IMR-90 (cell line): ENCODE data around the gene PRR13. TPM values are rescaled to one million over a fixed set of nuclear protein-coding genes. Genes with fewer than 3 reads are reported as not detected.

ENCODE experiments used
- ATAC-seq: fragments of 200-7000 bp; cut with Tn5 transposase; 2 replicates; pipeline ENCODE4 v1.9.1; 2020; ENCODE audit warnings: low read depth, mild to moderate bottlenecking, moderate library complexity
- BruUV-seq: library from RNA; stranded (reverse); fragments of 400-500 nt; replicated peaks from 2 replicates; lab custom pipeline; 2021; lab: Mats Ljungman, UMichigan
- CTCF ChIA-PET: fragments of 300-600 bp; formaldehyde crosslinking; extraction: SDS; loops from one replicate; lab custom pipeline; 2021; ENCODE audit warnings: antibody characterized with exemption; lab: Yijun Ruan, JAX
- POLR2A ChIA-PET: fragments of 300-600 bp; sonication (Branson Sonifier 250); formaldehyde crosslinking; loops from one replicate; lab custom pipeline; 2022; ENCODE audit warnings: antibody characterized with exemption; ENCODE audit not compliant: unreplicated experiment; lab: Charles Lee
- DNase-seq: peaks from one replicate; pipeline ENCODE4 v3.0.0; 2013
- H2AFZ ChIP-seq: replicated peaks from 2 replicates; pipeline ENCODE3; 2013; ENCODE audit warnings: low read length, mild to moderate bottlenecking; ENCODE audit not compliant: poor library complexity
- H2AK5ac ChIP-seq: 2 replicates; pipeline ENCODE4 v1.6.1; 2013; ENCODE audit warnings: low read depth, low read length, inconsistent platforms
- H2AK9ac ChIP-seq: replicated peaks from 2 replicates; pipeline ENCODE3; 2013; ENCODE audit warnings: mild to moderate bottlenecking, low read depth, low read length, moderate library complexity; ENCODE audit not compliant: poor library complexity
- H2BK120ac ChIP-seq: 2 replicates; pipeline ENCODE4 v1.6.1; 2013; ENCODE audit warnings: low read depth, low read length, inconsistent platforms
- H2BK15ac ChIP-seq: 3 replicates; pipeline ENCODE4 v1.6.1; 2013; ENCODE audit warnings: low read depth, low read length, inconsistent platforms
- H2BK20ac ChIP-seq: 2 replicates; pipeline ENCODE4 v1.6.1; 2013; ENCODE audit warnings: low read depth, mild to moderate bottlenecking, inconsistent platforms, low read length, moderate library complexity
- H2BK5ac ChIP-seq: 2 replicates; pipeline ENCODE4 v1.6.1; 2013; ENCODE audit warnings: mild to moderate bottlenecking, low read depth, low read length, inconsistent platforms; ENCODE audit not compliant: poor library complexity, severe bottlenecking
- H3K14ac ChIP-seq: replicated peaks from 2 replicates; pipeline ENCODE4 v1.6.1; 2013; ENCODE audit warnings: low read depth, low read length, inconsistent platforms
- H3K18ac ChIP-seq: 2 replicates; pipeline ENCODE4 v1.6.1; 2013; ENCODE audit warnings: low read depth, low read length, control low read depth
- H3K23ac ChIP-seq: 2 replicates; pipeline ENCODE4 v1.6.1; 2013; ENCODE audit warnings: low read depth, low read length, inconsistent platforms
- H3K27ac ChIP-seq: 2 replicates; pipeline ENCODE4 v1.5.1; 2013; ENCODE audit warnings: mild to moderate bottlenecking, control low read depth, low read length; ENCODE audit not compliant: insufficient read depth
- H3K27me3 ChIP-seq: 2 replicates; pipeline ENCODE4 v1.6.1; 2013; ENCODE audit warnings: low read length; ENCODE audit not compliant: control insufficient read depth, insufficient read depth
- H3K36me3 ChIP-seq: 2 replicates; pipeline ENCODE4 v1.6.1; 2013; ENCODE audit warnings: low read length, mixed read lengths; ENCODE audit not compliant: control insufficient read depth, insufficient read depth
- H3K4ac ChIP-seq: 2 replicates; pipeline ENCODE4 v1.6.1; 2013; ENCODE audit warnings: low read depth, low read length, inconsistent platforms
- H3K4me1 ChIP-seq: 2 replicates; pipeline ENCODE4 v1.6.1; 2013; ENCODE audit warnings: low read length, mixed read lengths; ENCODE audit not compliant: control insufficient read depth, insufficient read depth
- H3K4me2 ChIP-seq: 2 replicates; pipeline ENCODE4 v1.6.1; 2013; ENCODE audit warnings: low read depth, mild to moderate bottlenecking, control low read depth, low read length, moderate library complexity
- H3K4me3 ChIP-seq: 2 replicates; pipeline ENCODE4 v1.5.1; 2013; ENCODE audit warnings: low read depth, mild to moderate bottlenecking, control low read depth, low read length, moderate library complexity; ENCODE audit not compliant: insufficient read depth
- H3K56ac ChIP-seq: 2 replicates; pipeline ENCODE4 v1.6.1; 2013; ENCODE audit warnings: low read length, inconsistent platforms; ENCODE audit not compliant: insufficient read depth; ENCODE audit errors: extremely low read depth
- H3K79me1 ChIP-seq, 2 experiments: 2 replicates each; pipeline ENCODE4 v1.6.1; 2013; ENCODE audit warnings: low read length in 2 of 2, inconsistent platforms in 1 of 2, low read depth in 1 of 2
- H3K9ac ChIP-seq: 2 replicates; pipeline ENCODE4 v1.6.1; 2013; ENCODE audit warnings: low read depth, low read length, control low read depth
- H3K9me1 ChIP-seq: 2 replicates; pipeline ENCODE4 v1.6.1; 2013; ENCODE audit warnings: low read length, inconsistent platforms; ENCODE audit not compliant: insufficient read depth
- H3K9me3 ChIP-seq: 2 replicates; pipeline ENCODE4 v1.6.1; 2013; ENCODE audit warnings: low read length; ENCODE audit not compliant: control insufficient read depth, insufficient read depth
- H4K20me1 ChIP-seq: 2 replicates; pipeline ENCODE4 v1.6.1; 2013; ENCODE audit warnings: low read length, inconsistent platforms; ENCODE audit not compliant: insufficient read depth
- H4K5ac ChIP-seq: 2 replicates; pipeline ENCODE4 v1.6.1; 2013; ENCODE audit warnings: mild to moderate bottlenecking, low read depth, low read length, control low read depth
- H4K8ac ChIP-seq, 2 experiments: 2 replicates each; pipeline ENCODE4 v1.6.1; 2013; ENCODE audit warnings: low read depth in 2 of 2, low read length in 2 of 2, control low read depth in 1 of 2, inconsistent platforms in 1 of 2
- H4K91ac ChIP-seq: 2 replicates; pipeline ENCODE4 v1.6.1; 2013; ENCODE audit warnings: low read depth, low read length, inconsistent platforms; ENCODE audit not compliant: insufficient read depth
- BHLHE40 ChIP-seq: fragments of 150-350 bp; IDR thresholded peaks from 2 replicates; pipeline ENCODE4 v1.6.1; 2016; ENCODE audit warnings: mild to moderate bottlenecking, low read depth, low read length
- CEBPB ChIP-seq: IDR thresholded peaks from 2 replicates; pipeline ENCODE4 v1.6.1; 2012; ENCODE audit warnings: low read depth, low read length, improper control_type of control experiment
- CHD1 ChIP-seq: IDR thresholded peaks from 2 replicates; pipeline ENCODE4 v1.6.1; 2012; ENCODE audit warnings: low read depth, low read length, improper control_type of control experiment
- ELK1 ChIP-seq: fragments of 150-350 bp; IDR thresholded peaks from 2 replicates; pipeline ENCODE4 v1.6.1; 2016; ENCODE audit warnings: low read depth, mild to moderate bottlenecking, low read length, moderate library complexity, borderline replicate concordance
- FOS ChIP-seq: fragments of 150-350 bp; IDR thresholded peaks from 2 replicates; pipeline ENCODE4 v1.6.1; 2016; ENCODE audit warnings: low read depth, low read length
- MAFK ChIP-seq: IDR thresholded peaks from 2 replicates; pipeline ENCODE4 v1.6.1; 2012; ENCODE audit warnings: low read depth, low read length, improper control_type of control experiment
- MXI1 ChIP-seq: IDR thresholded peaks from 2 replicates; pipeline ENCODE4 v1.6.1; 2012; ENCODE audit warnings: low read depth, mild to moderate bottlenecking, low read length, moderate library complexity, borderline replicate concordance
- POLR2A ChIP-seq: IDR thresholded peaks from 2 replicates; pipeline ENCODE4 v1.6.1; 2012; ENCODE audit warnings: mild to moderate bottlenecking, low read depth, low read length
- RAD21 ChIP-seq: IDR thresholded peaks from 2 replicates; pipeline ENCODE4 v1.6.1; 2012; ENCODE audit warnings: low read length, improper control_type of control experiment
- RCOR1 ChIP-seq: IDR thresholded peaks from 2 replicates; pipeline ENCODE4 v1.6.1; 2012; ENCODE audit warnings: mild to moderate bottlenecking, low read length, improper control_type of control experiment; ENCODE audit not compliant: insufficient replicate concordance
- SMC3 ChIP-seq: fragments of 150-350 bp; IDR thresholded peaks from 2 replicates; pipeline ENCODE4 v1.6.1; 2016; ENCODE audit warnings: low read depth, mild to moderate bottlenecking, antibody characterized with exemption, low read length, moderate library complexity
- WGBS, 2 experiments: methylation state at CpG; one replicate each; pipeline versions ENCODE4 v1.1.5 to v1.1.7; 2013; ENCODE audit warnings: missing lambda C conversion rate in 2 of 2; ENCODE audit not compliant: insufficient read length in 1 of 2; ENCODE audit errors: extremely low coverage in 2 of 2; 5-methylcytosine and 5-hydroxymethylcytosine counted together
- dilution Hi-C: fragments of 300-500 bp; cut with HindIII; formaldehyde crosslinking; loops from one replicate; pipeline ENCODE4 v1.14.3; 2018; ENCODE audit warnings: low sequenced_read_pairs; ENCODE audit not compliant: unreplicated experiment
- in situ Hi-C: fragments of 300-500 bp; cut with MboI; formaldehyde crosslinking; loops from 3 replicates; pipeline ENCODE4 v1.14.3; 2019; ENCODE audit warnings: low sequenced_read_pairs, inconsistent platforms, mixed read lengths
- intact Hi-C: fragments of 100-400 bp; cut with micrococcal nuclease; formaldehyde crosslinking; loops from 2 replicates; pipeline ENCODE4 v1.10.0; 2022
- polyA plus RNA-seq, 3 experiments: library from polyadenylated mRNA; depleted of rRNA; stranded (reverse); fragments of >200 nt; gene quantifications; 2 replicates each; pipeline ENCODE4 v1.2.3, GENCODE V29; 2012; ENCODE audit warnings: low replicate concordance in 1 of 3
- total RNA-seq: library from RNA; depleted of rRNA; stranded (reverse); fragments of >200 nt; gene quantifications from 2 replicates; pipeline ENCODE4 v1.2.3, GENCODE V29; 2012
- TF ChIP-seq, protein P1 (sequence below): conservative IDR thresholded peaks from 2 replicates; pipeline ENCODE4 v1.5.1; 2012; ENCODE audit warnings: mild to moderate bottlenecking, low read depth, low read length, improper control_type of control experiment
- TF ChIP-seq, protein P2 (sequence below): fragments of 150-350 bp; IDR thresholded peaks from 2 replicates; pipeline ENCODE4 v1.6.1; 2017; ENCODE audit warnings: mild to moderate bottlenecking, antibody characterized with exemption, low read length, low read depth

Gene PRR13
- total and polyA plus RNA-seq, 2 of the 4 experiments (the other 2 are of a cell fraction), result 25.5 to 114 TPM

DNA sequence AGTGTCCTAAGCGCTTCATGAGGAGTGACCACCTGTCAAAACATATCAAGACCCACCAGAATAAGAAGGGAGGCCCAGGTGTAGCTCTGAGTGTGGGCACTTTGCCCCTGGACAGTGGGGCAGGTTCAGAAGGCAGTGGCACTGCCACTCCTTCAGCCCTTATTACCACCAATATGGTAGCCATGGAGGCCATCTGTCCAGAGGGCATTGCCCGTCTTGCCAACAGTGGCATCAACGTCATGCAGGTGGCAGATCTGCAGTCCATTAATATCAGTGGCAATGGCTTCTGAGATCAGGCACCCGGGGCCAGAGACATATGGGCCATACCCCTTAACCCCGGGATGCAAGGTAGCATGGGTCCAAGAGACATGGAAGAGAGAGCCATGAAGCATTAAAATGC lies 30.6 kb upstream of the PRR13 start:
- Histone ChIP-seq H3K4me1 (peaks cover 8% of the 10 kb centered on the region; the same call in 1 of the 2 replicates), H3K14ac (no peak overlapping the region), H3K79me1 (peaks cover 14 to 22% of the 10 kb centered on the region in 2 experiments), H3K9ac (no peak overlapping the region), H4K8ac (no peak overlapping the region), H2BK5ac (no peak overlapping the region), H4K20me1 (no peaks in the 10 kb centered on the region), H3K36me3 (peaks cover 45% of the 10 kb centered on the region), H4K5ac (no peak overlapping the region), H2AK5ac (no peak overlapping the region), H3K4ac (no peak overlapping the region), H3K4me3 (no peak overlapping the region), H2BK120ac (no peak overlapping the region), H2BK20ac (no peak overlapping the region), H3K4me2 (no peak overlapping the region), H3K9me1 (peaks cover 9% of the 10 kb centered on the region; the same call in 1 of the 2 replicates), H3K18ac (no peak overlapping the region), H2BK15ac (no peak overlapping the region), H3K9me3 (no peaks in the 10 kb centered on the region), H3K27me3 (no peaks in the 10 kb centered on the region), H3K27ac (no peak overlapping the region), H2AFZ (no peak overlapping the region), H2AK9ac (no peak overlapping the region), H3K56ac (no peak overlapping the region), H3K23ac (no peak overlapping the region), H4K91ac (no peak overlapping the region)
- POLR2A ChIA-PET, result interaction anchor here (0.6 kb wide), 1 partner anchor 14 kb away, joined by 3 read pairs; no protein-coding TSS in a partner anchor
- TF ChIP-seq ELK1 (no peak), SMC3 (no peak), MAFK (no peak), POLR2A (no peak), CEBPB (no peak), BHLHE40 (no peak), RAD21 (no peak), CHD1 (no peak), MXI1 (no peak), FOS (no peak), RCOR1 (no peak)
- TF ChIP-seq, protein P1, sequence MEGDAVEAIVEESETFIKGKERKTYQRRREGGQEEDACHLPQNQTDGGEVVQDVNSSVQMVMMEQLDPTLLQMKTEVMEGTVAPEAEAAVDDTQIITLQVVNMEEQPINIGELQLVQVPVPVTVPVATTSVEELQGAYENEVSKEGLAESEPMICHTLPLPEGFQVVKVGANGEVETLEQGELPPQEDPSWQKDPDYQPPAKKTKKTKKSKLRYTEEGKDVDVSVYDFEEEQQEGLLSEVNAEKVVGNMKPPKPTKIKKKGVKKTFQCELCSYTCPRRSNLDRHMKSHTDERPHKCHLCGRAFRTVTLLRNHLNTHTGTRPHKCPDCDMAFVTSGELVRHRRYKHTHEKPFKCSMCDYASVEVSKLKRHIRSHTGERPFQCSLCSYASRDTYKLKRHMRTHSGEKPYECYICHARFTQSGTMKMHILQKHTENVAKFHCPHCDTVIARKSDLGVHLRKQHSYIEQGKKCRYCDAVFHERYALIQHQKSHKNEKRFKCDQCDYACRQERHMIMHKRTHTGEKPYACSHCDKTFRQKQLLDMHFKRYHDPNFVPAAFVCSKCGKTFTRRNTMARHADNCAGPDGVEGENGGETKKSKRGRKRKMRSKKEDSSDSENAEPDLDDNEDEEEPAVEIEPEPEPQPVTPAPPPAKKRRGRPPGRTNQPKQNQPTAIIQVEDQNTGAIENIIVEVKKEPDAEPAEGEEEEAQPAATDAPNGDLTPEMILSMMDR, result no peak
- TF ChIP-seq, protein P2, sequence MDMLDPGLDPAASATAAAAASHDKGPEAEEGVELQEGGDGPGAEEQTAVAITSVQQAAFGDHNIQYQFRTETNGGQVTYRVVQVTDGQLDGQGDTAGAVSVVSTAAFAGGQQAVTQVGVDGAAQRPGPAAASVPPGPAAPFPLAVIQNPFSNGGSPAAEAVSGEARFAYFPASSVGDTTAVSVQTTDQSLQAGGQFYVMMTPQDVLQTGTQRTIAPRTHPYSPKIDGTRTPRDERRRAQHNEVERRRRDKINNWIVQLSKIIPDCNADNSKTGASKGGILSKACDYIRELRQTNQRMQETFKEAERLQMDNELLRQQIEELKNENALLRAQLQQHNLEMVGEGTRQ, result no peak
- in situ Hi-C loops (no loop called here), intact Hi-C loops (no loop called here), dilution Hi-C loops (no loop called here)
- CTCF ChIA-PET, result interaction anchor here (0.8 to 1.0 kb wide), 4 partner anchors 10 to 59 kb away, joined by 3 to 4 read pairs (median 3); no protein-coding TSS in a partner anchor
- 88% methylated on average over 2 of the region's 5 CpGs; no CpG with 5 or more reads in 1 of the 2 experiments for WGBS, 2 experiments
- no TSS peak for BruUV-seq
- DNase-seq, result no peak
- no peak for ATAC-seq
